Measurements from ENCODE around the gene FAM219A.

The FAM219A gene

DNA sequence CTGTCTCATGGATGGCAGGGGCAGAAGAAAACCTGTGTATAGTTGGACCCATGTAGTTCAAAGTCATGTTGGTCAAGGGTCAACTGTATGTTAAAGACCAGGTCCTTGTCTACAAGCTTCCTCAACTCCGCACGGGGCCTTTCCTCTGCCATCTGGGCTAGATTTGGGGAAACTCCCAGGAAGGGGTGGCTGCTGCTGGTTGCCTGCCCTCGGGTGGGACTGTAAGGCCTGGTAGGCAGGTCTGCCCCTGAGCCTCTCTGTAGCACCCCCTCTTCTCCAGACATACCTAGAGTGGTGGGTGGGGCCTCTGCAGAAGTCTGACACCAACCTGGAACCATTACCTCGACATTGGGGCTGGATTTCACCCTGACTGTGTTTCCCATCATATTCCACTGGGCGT, 49.2 kb upstream of the FAM219A start (continued):
- TF ChIP-seq, protein P1, sequence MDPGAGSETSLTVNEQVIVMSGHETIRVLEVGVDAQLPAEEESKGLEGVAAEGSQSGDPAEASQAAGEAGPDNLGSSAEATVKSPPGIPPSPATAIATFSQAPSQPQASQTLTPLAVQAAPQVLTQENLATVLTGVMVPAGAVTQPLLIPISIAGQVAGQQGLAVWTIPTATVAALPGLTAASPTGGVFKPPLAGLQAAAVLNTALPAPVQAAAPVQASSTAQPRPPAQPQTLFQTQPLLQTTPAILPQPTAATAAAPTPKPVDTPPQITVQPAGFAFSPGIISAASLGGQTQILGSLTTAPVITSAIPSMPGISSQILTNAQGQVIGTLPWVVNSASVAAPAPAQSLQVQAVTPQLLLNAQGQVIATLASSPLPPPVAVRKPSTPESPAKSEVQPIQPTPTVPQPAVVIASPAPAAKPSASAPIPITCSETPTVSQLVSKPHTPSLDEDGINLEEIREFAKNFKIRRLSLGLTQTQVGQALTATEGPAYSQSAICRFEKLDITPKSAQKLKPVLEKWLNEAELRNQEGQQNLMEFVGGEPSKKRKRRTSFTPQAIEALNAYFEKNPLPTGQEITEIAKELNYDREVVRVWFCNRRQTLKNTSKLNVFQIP (CRISPR knock-in tag; IDR thresholded peaks at IDR 0.05; ENCODE audit: borderline replicate concordance, low read depth) = no peak
- no peak for TF ChIP-seq ZNF8 (CRISPR knock-in tag; IDR thresholded peaks at IDR 0.05)

DNA sequence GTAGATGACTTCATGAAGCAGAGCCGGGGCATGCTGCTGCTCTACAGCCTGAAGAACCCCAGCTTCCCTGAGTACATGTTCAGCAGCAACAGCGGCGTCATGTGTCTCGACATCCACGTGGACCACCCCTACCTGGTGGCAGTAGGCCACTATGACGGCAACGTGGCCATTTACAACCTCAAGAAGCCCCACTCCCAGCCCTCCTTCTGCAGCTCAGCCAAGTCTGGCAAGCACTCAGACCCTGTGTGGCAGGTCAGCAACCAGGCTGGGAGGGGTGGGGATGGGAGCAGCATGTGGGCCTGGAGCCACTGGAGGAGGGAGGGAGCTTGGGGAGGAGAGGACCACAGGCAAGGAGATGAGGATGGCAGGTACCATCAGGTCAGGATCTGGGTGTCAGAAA, 48.3 kb upstream of the FAM219A start:
- ATAC-seq = no peak
- TF ChIP-seq ZFP30 (CRISPR knock-in tag; IDR thresholded peaks at IDR 0.05) (no peak), ZNF565 (CRISPR knock-in tag; conservative IDR thresholded peaks at IDR 0.05; ENCODE audit: low read depth) (no peak), GLIS3 (CRISPR knock-in tag; IDR thresholded peaks at IDR 0.05) (no peak), ESRRG (CRISPR knock-in tag; IDR thresholded peaks at IDR 0.05) (no peak), ZFP3 (CRISPR knock-in tag; IDR thresholded peaks at IDR 0.05) (no peak), TOX (CRISPR knock-in tag; IDR thresholded peaks at IDR 0.05; ENCODE audit: borderline replicate concordance) (no peak), SNAI2 (CRISPR knock-in tag; IDR thresholded peaks at IDR 0.05) (no peak), OSR1 (CRISPR knock-in tag; IDR thresholded peaks at IDR 0.05) (no peak)
- TF ChIP-seq, protein P2, sequence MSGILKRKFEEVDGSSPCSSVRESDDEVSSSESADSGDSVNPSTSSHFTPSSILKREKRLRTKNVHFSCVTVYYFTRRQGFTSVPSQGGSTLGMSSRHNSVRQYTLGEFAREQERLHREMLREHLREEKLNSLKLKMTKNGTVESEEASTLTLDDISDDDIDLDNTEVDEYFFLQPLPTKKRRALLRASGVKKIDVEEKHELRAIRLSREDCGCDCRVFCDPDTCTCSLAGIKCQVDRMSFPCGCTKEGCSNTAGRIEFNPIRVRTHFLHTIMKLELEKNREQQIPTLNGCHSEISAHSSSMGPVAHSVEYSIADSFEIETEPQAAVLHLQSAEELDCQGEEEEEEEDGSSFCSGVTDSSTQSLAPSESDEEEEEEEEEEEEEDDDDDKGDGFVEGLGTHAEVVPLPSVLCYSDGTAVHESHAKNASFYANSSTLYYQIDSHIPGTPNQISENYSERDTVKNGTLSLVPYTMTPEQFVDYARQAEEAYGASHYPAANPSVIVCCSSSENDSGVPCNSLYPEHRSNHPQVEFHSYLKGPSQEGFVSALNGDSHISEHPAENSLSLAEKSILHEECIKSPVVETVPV (CRISPR knock-in tag; IDR thresholded peaks at IDR 0.05) = no peak

DNA sequence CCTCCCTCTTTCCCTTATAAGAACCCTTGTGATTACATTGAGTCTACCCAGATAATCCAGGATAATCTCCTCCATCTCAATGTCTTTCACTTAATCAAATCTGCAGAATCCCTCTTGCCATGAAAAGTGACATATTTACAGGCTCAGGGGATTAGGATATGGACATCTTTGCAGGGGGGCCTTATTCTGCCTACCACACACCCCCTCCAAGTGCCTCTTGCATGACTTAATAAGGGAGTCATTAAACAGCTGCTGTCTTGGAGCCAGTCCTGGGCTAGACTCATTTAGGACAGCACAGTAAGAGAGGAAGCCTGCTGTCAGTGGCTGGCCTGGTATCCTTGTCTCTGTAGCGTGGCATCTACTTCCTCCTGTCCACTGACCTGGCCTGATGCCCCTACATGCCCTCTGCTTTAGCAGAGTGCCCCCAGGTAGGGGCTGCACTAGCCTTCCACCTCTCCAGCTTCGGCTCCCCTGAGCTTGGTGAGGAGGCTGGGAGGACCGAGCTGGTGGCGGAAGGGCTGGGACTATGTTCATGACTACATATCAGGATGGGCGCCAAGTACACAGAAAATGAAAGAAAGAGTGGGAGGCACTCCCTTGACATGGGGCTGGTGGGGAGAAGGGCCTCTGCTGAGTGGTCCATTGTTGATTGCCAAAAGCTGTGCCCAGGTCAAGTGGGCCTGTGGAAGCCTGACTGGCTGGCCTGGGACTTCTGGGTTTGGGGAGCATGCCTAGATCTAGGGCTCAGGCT, 47.2 kb upstream of the FAM219A start:
- no peak for TF ChIP-seq ZC3H10 (CRISPR knock-in tag; IDR thresholded peaks at IDR 0.05)
- TF ChIP-seq SNAI2 (CRISPR knock-in tag; IDR thresholded peaks at IDR 0.05) = no peak
- TF ChIP-seq TCF4 (CRISPR knock-in tag; IDR thresholded peaks at IDR 0.05; ENCODE audit: borderline replicate concordance) = no peak
- no peak for TF ChIP-seq RARB (CRISPR knock-in tag; IDR thresholded peaks at IDR 0.05)
- no peak for TF ChIP-seq ZNF565 (CRISPR knock-in tag; conservative IDR thresholded peaks at IDR 0.05; ENCODE audit: low read depth)
- TF ChIP-seq, protein P2 (CRISPR knock-in tag; IDR thresholded peaks at IDR 0.05) = no peak
- TF ChIP-seq ZNF8 (CRISPR knock-in tag; IDR thresholded peaks at IDR 0.05) = no peak
- no peak for TF ChIP-seq ZNF70 (CRISPR knock-in tag; IDR thresholded peaks at IDR 0.05)
- TF ChIP-seq BACH2 (CRISPR knock-in tag; IDR thresholded peaks at IDR 0.05; ENCODE audit: borderline replicate concordance) = no peak
- TF ChIP-seq ZFP3 (CRISPR knock-in tag; IDR thresholded peaks at IDR 0.05) = no peak
- TF ChIP-seq, protein P1 (CRISPR knock-in tag; IDR thresholded peaks at IDR 0.05; ENCODE audit: borderline replicate concordance, low read depth) = no peak
- TF ChIP-seq, protein P3, sequence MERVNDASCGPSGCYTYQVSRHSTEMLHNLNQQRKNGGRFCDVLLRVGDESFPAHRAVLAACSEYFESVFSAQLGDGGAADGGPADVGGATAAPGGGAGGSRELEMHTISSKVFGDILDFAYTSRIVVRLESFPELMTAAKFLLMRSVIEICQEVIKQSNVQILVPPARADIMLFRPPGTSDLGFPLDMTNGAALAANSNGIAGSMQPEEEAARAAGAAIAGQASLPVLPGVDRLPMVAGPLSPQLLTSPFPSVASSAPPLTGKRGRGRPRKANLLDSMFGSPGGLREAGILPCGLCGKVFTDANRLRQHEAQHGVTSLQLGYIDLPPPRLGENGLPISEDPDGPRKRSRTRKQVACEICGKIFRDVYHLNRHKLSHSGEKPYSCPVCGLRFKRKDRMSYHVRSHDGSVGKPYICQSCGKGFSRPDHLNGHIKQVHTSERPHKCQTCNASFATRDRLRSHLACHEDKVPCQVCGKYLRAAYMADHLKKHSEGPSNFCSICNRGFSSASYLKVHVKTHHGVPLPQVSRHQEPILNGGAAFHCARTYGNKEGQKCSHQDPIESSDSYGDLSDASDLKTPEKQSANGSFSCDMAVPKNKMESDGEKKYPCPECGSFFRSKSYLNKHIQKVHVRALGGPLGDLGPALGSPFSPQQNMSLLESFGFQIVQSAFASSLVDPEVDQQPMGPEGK (CRISPR knock-in tag; IDR thresholded peaks at IDR 0.05; ENCODE audit: borderline replicate concordance) = no peak
- TF ChIP-seq CSDC2 (CRISPR knock-in tag; IDR thresholded peaks at IDR 0.05) = no peak
- TF ChIP-seq GLIS3 (CRISPR knock-in tag; IDR thresholded peaks at IDR 0.05) = no peak
- TF ChIP-seq ISL1 (CRISPR knock-in tag; IDR thresholded peaks at IDR 0.05) = no peak
- TF ChIP-seq ZFP30 (CRISPR knock-in tag; IDR thresholded peaks at IDR 0.05) = no peak
- ATAC-seq = no peak

DNA sequence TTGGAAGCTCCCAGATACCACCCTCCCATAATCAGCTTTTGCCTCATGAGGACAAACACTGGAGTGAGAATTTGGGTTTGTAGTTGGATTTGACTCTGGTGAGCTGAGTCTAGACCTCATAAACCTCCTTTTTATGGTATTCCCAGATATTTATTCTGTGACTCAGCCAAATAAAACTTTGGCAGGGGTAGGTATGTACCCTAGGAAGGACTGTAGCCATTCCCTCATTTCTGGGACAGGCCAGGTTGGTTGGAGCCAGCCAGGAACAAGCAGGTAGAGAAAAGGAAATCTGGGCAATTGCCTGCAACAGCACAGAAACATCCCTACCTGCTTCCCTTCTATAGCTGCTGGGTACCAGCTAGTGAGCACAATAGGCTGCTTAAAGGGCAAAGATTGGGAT, 45.0 kb upstream of the FAM219A start:
- TF ChIP-seq CSDC2 (CRISPR knock-in tag; IDR thresholded peaks at IDR 0.05) (no peak), ISL1 (CRISPR knock-in tag; IDR thresholded peaks at IDR 0.05) (no peak), ZNF8 (CRISPR knock-in tag; IDR thresholded peaks at IDR 0.05) (no peak), BACH2 (CRISPR knock-in tag; IDR thresholded peaks at IDR 0.05; ENCODE audit: borderline replicate concordance) (no peak)
- TF ChIP-seq, protein P4, sequence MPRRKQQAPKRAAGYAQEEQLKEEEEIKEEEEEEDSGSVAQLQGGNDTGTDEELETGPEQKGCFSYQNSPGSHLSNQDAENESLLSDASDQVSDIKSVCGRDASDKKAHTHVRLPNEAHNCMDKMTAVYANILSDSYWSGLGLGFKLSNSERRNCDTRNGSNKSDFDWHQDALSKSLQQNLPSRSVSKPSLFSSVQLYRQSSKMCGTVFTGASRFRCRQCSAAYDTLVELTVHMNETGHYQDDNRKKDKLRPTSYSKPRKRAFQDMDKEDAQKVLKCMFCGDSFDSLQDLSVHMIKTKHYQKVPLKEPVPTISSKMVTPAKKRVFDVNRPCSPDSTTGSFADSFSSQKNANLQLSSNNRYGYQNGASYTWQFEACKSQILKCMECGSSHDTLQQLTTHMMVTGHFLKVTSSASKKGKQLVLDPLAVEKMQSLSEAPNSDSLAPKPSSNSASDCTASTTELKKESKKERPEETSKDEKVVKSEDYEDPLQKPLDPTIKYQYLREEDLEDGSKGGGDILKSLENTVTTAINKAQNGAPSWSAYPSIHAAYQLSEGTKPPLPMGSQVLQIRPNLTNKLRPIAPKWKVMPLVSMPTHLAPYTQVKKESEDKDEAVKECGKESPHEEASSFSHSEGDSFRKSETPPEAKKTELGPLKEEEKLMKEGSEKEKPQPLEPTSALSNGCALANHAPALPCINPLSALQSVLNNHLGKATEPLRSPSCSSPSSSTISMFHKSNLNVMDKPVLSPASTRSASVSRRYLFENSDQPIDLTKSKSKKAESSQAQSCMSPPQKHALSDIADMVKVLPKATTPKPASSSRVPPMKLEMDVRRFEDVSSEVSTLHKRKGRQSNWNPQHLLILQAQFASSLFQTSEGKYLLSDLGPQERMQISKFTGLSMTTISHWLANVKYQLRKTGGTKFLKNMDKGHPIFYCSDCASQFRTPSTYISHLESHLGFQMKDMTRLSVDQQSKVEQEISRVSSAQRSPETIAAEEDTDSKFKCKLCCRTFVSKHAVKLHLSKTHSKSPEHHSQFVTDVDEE (CRISPR knock-in tag; IDR thresholded peaks at IDR 0.05) = no peak
- no peak for ATAC-seq

All from SK-N-SH treated with all-trans-retinoic acid at 6 μM for 48 hours (cell line).